ENCODE results near the gene KLHDC7B.

DNA sequence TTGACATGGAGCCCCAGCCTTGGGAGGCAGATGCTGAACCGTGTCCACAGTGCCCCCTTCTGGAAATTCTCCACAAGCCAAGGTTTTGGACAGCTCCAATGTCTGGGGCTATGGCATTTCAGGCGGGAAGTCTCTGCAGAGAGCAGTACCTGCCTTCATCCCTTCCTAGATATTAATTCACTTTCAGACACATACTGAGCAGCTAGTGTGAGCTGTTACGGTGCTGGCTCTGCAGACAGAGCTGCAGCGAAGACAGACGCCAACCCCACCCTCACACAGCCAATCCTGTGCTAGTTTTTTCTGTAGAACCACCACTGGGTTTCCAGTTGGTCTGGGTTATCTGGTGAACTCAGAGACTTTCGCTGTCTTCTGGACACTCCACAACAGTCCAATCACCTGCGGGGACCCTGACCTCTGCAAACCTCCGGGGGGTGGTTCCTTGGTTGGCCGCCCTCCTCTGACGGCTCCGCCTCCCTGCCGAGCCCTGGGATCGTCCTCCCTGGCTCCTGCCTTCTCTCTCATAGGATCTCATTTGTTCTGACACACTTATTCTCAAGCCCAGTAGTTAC is 47.3 kb upstream of the KLHDC7B start:
- TF ChIP-seq, protein P1, sequence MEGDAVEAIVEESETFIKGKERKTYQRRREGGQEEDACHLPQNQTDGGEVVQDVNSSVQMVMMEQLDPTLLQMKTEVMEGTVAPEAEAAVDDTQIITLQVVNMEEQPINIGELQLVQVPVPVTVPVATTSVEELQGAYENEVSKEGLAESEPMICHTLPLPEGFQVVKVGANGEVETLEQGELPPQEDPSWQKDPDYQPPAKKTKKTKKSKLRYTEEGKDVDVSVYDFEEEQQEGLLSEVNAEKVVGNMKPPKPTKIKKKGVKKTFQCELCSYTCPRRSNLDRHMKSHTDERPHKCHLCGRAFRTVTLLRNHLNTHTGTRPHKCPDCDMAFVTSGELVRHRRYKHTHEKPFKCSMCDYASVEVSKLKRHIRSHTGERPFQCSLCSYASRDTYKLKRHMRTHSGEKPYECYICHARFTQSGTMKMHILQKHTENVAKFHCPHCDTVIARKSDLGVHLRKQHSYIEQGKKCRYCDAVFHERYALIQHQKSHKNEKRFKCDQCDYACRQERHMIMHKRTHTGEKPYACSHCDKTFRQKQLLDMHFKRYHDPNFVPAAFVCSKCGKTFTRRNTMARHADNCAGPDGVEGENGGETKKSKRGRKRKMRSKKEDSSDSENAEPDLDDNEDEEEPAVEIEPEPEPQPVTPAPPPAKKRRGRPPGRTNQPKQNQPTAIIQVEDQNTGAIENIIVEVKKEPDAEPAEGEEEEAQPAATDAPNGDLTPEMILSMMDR (IDR thresholded peaks at IDR 0.05; ENCODE audit: low read depth, low read length): peak; percentile 62
- TF ChIP-seq EZH2phosphoT487 (IDR thresholded peaks at IDR 0.05; ENCODE audit: low read depth): no peak

Data from OCI-LY3 (cell line).